GM12878 (cell line): Measurements from ENCODE around the gene SEC63. TPM values are rescaled to one million over a fixed set of nuclear protein-coding genes. Genes with fewer than 3 reads are reported as not detected.

Experiments used
- ATAC-seq: fragments of 200-7000 bp; cut with Tn5 transposase; 3 replicates; pipeline ENCODE4 v1.9.1; 2020; ENCODE audit warnings: mild to moderate bottlenecking, moderate library complexity
- BruUV-seq: library from RNA; stranded (reverse); fragments of 400-500 nt; replicated peaks from 2 replicates; lab custom pipeline; 2021; lab: Mats Ljungman, UMichigan
- CTCF ChIA-PET: fragments of 300-600 bp; sonication (Branson Sonifier 250); formaldehyde crosslinking; extraction: SDS; loops from one replicate; lab custom pipeline; 2021; ENCODE audit warnings: inconsistent platforms; lab: Yijun Ruan, JAX
- POLR2A ChIA-PET: fragments of 350-600 bp; formaldehyde crosslinking; extraction: SDS; loops from one replicate; lab custom pipeline; 2021; ENCODE audit warnings: inconsistent platforms; lab: Charles Lee
- RAD21 ChIA-PET: fragments of 300-600 bp; sonication (Branson Sonifier 250); formaldehyde crosslinking; loops from one replicate; lab custom pipeline; 2023; ENCODE audit warnings: antibody characterized with exemption; ENCODE audit not compliant: unreplicated experiment; lab: Charles Lee
- SMC1A ChIA-PET: fragments of 300-600 bp; sonication (Branson Sonifier 250); formaldehyde crosslinking; loops from one replicate; lab custom pipeline; 2023; ENCODE audit not compliant: unreplicated experiment, uncharacterized antibody; lab: Charles Lee
- DNase-seq: peaks from one replicate; pipeline ENCODE4 v3.0.0-alpha.2; 2011; ENCODE audit warnings: low read depth, low spot score
- FAIRE-seq: peaks from 3 replicates; lab custom pipeline; 2011; peaks lifted over from hg19 to GRCh38; lab: Jason Lieb, UNC
- H2AFZ ChIP-seq: 2 replicates; pipeline ENCODE4 v1.6.0; 2011; ENCODE audit warnings: low read depth, low read length, control low read depth; ENCODE audit not compliant: control insufficient read depth
- H3K27ac ChIP-seq: 2 replicates; pipeline ENCODE4 v1.5.1; 2011; ENCODE audit warnings: control low read depth; ENCODE audit not compliant: control insufficient read depth, insufficient read depth
- H3K27me3 ChIP-seq, 2 experiments: replicated peaks in 1 of 2; 2 replicates each; pipeline versions ENCODE4 v1.6.0 to v1.6.1; 2011; ENCODE audit warnings: low read length in 1 of 2; ENCODE audit not compliant: control insufficient read depth in 2 of 2, insufficient read depth in 2 of 2
- H3K36me3 ChIP-seq, 2 experiments: 2 replicates each; pipeline ENCODE4 v1.5.1; 2011; ENCODE audit warnings: low read length in 1 of 2; ENCODE audit not compliant: control insufficient read depth in 2 of 2, insufficient read depth in 2 of 2
- H3K4me1 ChIP-seq: 2 replicates; pipeline ENCODE4 v1.6.1; 2011; ENCODE audit warnings: mild to moderate bottlenecking, low read length, moderate library complexity, mixed read lengths; ENCODE audit not compliant: control insufficient read depth, insufficient read depth
- H3K4me2 ChIP-seq: 2 replicates; pipeline ENCODE4 v1.6.0; 2011; ENCODE audit warnings: control low read depth; ENCODE audit not compliant: control insufficient read depth, insufficient read depth
- H3K4me3 ChIP-seq: fragments of 200-600 bp; sonication (generic); 2 replicates; pipeline ENCODE4 v1.5.1; 2016
- H3K79me2 ChIP-seq: 2 replicates; pipeline ENCODE4 v1.6.0; 2011; ENCODE audit warnings: low read length; ENCODE audit not compliant: control insufficient read depth, insufficient read depth
- H3K9ac ChIP-seq: 2 replicates; pipeline ENCODE4 v1.8.0; 2011; ENCODE audit warnings: low read length, control low read depth, mixed read lengths; ENCODE audit not compliant: control insufficient read depth, insufficient read depth
- H3K9me3 ChIP-seq: replicated peaks from 3 replicates; pipeline ENCODE4 v1.5.1; 2011; ENCODE audit warnings: mild to moderate bottlenecking, low read length; ENCODE audit not compliant: control insufficient read depth, insufficient read depth
- H4K20me1 ChIP-seq: 2 replicates; pipeline ENCODE4 v1.6.0; 2011; ENCODE audit not compliant: control insufficient read depth, insufficient read depth
- CUX1 ChIP-seq: IDR thresholded peaks from 2 replicates; pipeline ENCODE4 v1.6.1; 2012; ENCODE audit warnings: improper control_type of control experiment, low read depth, low read length; ENCODE audit not compliant: insufficient replicate concordance
- RAD21 ChIP-seq: IDR thresholded peaks from 2 replicates; pipeline ENCODE4 v1.6.1; 2011; ENCODE audit warnings: mild to moderate bottlenecking, low read depth, low read length, moderate library complexity; ENCODE audit not compliant: insufficient read depth
- STAT3 ChIP-seq: IDR thresholded peaks from 2 replicates; pipeline ENCODE4 v1.6.1; 2011; ENCODE audit warnings: low read depth, low read length, improper control_type of control experiment
- ZSCAN29 ChIP-seq: fragments of 450-650 bp; IDR thresholded peaks from 2 replicates; pipeline ENCODE4 v1.6.1; 2017; ENCODE audit warnings: mild to moderate bottlenecking, moderate library complexity
- WGBS: methylation state at CpG from one replicate; pipeline ENCODE4 v1.1.6; 2016; ENCODE audit warnings: low lambda C conversion rate; ENCODE audit not compliant: insufficient replicate concordance, insufficient coverage; ENCODE audit errors: missing lambda C conversion rate; 5-methylcytosine and 5-hydroxymethylcytosine counted together
- in situ Hi-C: fragments of 300-500 bp; cut with MboI; formaldehyde crosslinking; loops from 9 replicates; pipeline ENCODE4 v1.14.3; 2018; ENCODE audit warnings: mixed read lengths
- intact Hi-C: fragments of 100-400 bp; cut with micrococcal nuclease; formaldehyde crosslinking; loops from one replicate; pipeline ENCODE4 v1.14.2; 2022; ENCODE audit not compliant: unreplicated experiment
- polyA plus RNA-seq, 11 experiments: library from polyadenylated mRNA; depleted of rRNA in 4 of 11; unstranded in 6 of 11; stranded (reverse) in 5 of 11; fragments of >200 nt; fragmentation: Nextera tagmentation in 4 of 11; fragmentation: Illumina TruSeq in 1 of 11; extraction: Ambion mirVana in 4 of 11; extraction: Trizol in 1 of 11; gene quantifications; 1 replicate in 1 of 11; 2 replicates in 10 of 11; pipeline versions ENCODE4 v1.2.1 to v1.2.3, GENCODE V29; 2011 to 2016; ENCODE audit warnings: inconsistent platforms in 2 of 11, missing spikeins in 2 of 11, low read depth in 1 of 11
- total RNA-seq, 4 experiments: library from RNA; depleted of rRNA in 3 of 4; stranded (reverse); fragments of >200 nt in 3 of 4; fragmentation: Illumina TruSeq in 1 of 4; extraction: Trizol in 1 of 4; gene quantifications; 2 replicates each; pipeline versions ENCODE4 v1.2.1 to v1.2.3, GENCODE V29; 2013 to 2021

SEC63 gene
- total and polyA plus RNA-seq, 10 of the 15 experiments (the other 5 are each of a cell fraction or from before 2014, with no cell fraction given), result 10.1 to 87.0 (median 34.3) TPM

DNA sequence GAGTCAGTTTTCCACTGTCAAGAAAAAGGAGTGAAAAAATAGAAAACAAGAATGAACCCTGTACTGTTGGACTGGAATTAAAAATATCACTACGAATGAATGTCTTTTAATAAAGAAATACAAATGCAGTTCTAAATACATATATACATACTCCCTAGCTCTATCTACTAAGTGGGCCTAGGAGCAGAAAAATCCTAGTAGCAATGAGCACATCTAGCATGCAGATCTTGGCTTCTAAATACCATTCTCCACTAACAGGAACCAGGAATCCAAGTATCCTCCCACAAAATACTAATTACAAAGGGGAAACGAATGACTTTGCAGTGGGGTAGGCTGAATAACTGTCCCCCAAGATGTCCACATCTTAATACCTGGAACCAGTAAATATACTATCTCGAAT lies 25.4 kb downstream of the SEC63 start:
- intact Hi-C loops (no loop called here), in situ Hi-C loops (no loop called here)
- H3K9me3 ChIP-seq, result no peaks in the 10 kb centered on the region; the same call in 2 of the 3 replicates
- FAIRE-seq, result no peak
- RAD21 ChIA-PET, result no interaction called here
- H3K4me1 ChIP-seq, result no peaks in the 10 kb centered on the region
- H3K4me2 ChIP-seq, result no peak overlapping the region
- peaks cover 0 to 9% of the 10 kb centered on the region in 2 experiments; a peak in 1 of 4 replicates for H3K36me3 ChIP-seq
- no peaks in the 10 kb centered on the region for H3K27me3 ChIP-seq
- H3K27ac ChIP-seq, result no peak overlapping the region
- no peak for DNase-seq
- SMC1A ChIA-PET, result interaction anchor here (0.5 kb wide), 1 partner anchor 36 kb away, joined by 3 read pairs; no protein-coding TSS in a partner anchor
- TF ChIP-seq RAD21 (no peak), STAT3 (no peak), CUX1 (no peak), ZSCAN29 (no peak)
- no peak overlapping the region for H3K4me3 ChIP-seq
- CTCF ChIA-PET, result no interaction called here
- WGBS, result 81% methylated on average over 3 of the region's 3 CpGs
- H3K79me2 ChIP-seq, result peaks cover 24% of the 10 kb centered on the region
- peaks cover 4% of the 10 kb centered on the region; the same call in 1 of the 2 replicates for H4K20me1 ChIP-seq
- no peak for ATAC-seq
- no TSS peak for BruUV-seq
- no peak overlapping the region for H3K9ac ChIP-seq
- H2AFZ ChIP-seq, result no peak overlapping the region
- POLR2A ChIA-PET, result no interaction called here
